Endothelial cell of umbilical vein (primary cell): Measurements from ENCODE around the gene CHURC1. TPM values are rescaled to one million over a fixed set of nuclear protein-coding genes. Genes with fewer than 3 reads are reported as not detected.

Experiments
- BruUV-seq: library from RNA; stranded (reverse); fragments of 400-500 nt; replicated peaks from 2 replicates; lab custom pipeline; 2021; lab: Mats Ljungman, UMichigan
- CTCF ChIA-PET: fragments of 300-600, 350-600 bp; sonication (Branson Sonifier 250); formaldehyde crosslinking; loops from one replicate; lab custom pipeline; 2021; ENCODE audit warnings: antibody characterized with exemption, inconsistent platforms; lab: Charles Lee
- POLR2A ChIA-PET: fragments of 300-600, 350-600 bp; sonication (Branson Sonifier 250); formaldehyde crosslinking; loops from one replicate; lab custom pipeline; 2021; ENCODE audit warnings: antibody characterized with exemption, inconsistent platforms; lab: Charles Lee
- DNase-seq: peaks from one replicate; pipeline ENCODE4 v3.0.0-alpha.2; 2011; ENCODE audit warnings: low read depth, low spot score
- FAIRE-seq: peaks from 2 replicates; lab custom pipeline; 2011; peaks lifted over from hg19 to GRCh38; lab: Jason Lieb, UNC
- H2AFZ ChIP-seq: 2 replicates; pipeline ENCODE4 v1.6.0; 2012; ENCODE audit warnings: low read depth, low read length, control low read depth, inconsistent platforms
- H3K27ac ChIP-seq: 2 replicates; pipeline ENCODE4 v1.5.1; 2011; ENCODE audit warnings: low read depth, mild to moderate bottlenecking, control low read depth, low read length, moderate library complexity; ENCODE audit not compliant: insufficient read depth
- H3K27me3 ChIP-seq, 2 experiments: 2 replicates each; pipeline versions ENCODE4 v1.6.0 to v1.6.1; 2011; ENCODE audit warnings: low read length in 2 of 2, mixed read lengths in 1 of 2; ENCODE audit not compliant: control insufficient read depth in 2 of 2, insufficient read depth in 2 of 2
- H3K36me3 ChIP-seq, 2 experiments: 2 replicates in 1 of 2; 3 replicates in 1 of 2; pipeline ENCODE4 v1.5.1; 2011; ENCODE audit warnings: low read length in 2 of 2, mild to moderate bottlenecking in 1 of 2, moderate library complexity in 1 of 2; ENCODE audit not compliant: control insufficient read depth in 2 of 2, insufficient read depth in 2 of 2; ENCODE audit errors: extremely low read depth in 1 of 2
- H3K4me1 ChIP-seq: 3 replicates; pipeline ENCODE4 v1.5.1; 2011; ENCODE audit warnings: mild to moderate bottlenecking, low read length; ENCODE audit not compliant: control insufficient read depth, insufficient read depth; ENCODE audit errors: extremely low read depth
- H3K4me2 ChIP-seq: 2 replicates; pipeline ENCODE4 v1.6.1; 2011; ENCODE audit warnings: low read length, control low read depth, mixed read lengths; ENCODE audit not compliant: insufficient read depth
- H3K4me3 ChIP-seq, 3 experiments: fragments of 200-600 bp in 1 of 3; sonication (generic), shearing (Covaris generic) in 1 of 3; replicated peaks in 1 of 3; 2 replicates each; pipeline ENCODE4 v1.5.1; 2011 to 2016; ENCODE audit warnings: control low read depth in 3 of 3, low read length in 3 of 3, mild to moderate bottlenecking in 2 of 3, inconsistent platforms in 1 of 3, low read depth in 1 of 3, moderate library complexity in 1 of 3; ENCODE audit not compliant: insufficient read depth in 1 of 3
- H3K79me2 ChIP-seq: 2 replicates; pipeline ENCODE4 v1.6.0; 2012; ENCODE audit warnings: low read length, inconsistent platforms; ENCODE audit not compliant: control insufficient read depth, insufficient read depth
- H3K9ac ChIP-seq: replicated peaks from 2 replicates; pipeline ENCODE3; 2011; ENCODE audit warnings: low read length, control low read depth; ENCODE audit not compliant: insufficient read depth; ENCODE audit errors: extremely low read depth
- H3K9me1 ChIP-seq: replicated peaks from 3 replicates; pipeline ENCODE4 v1.6.0; 2011; ENCODE audit warnings: mild to moderate bottlenecking, low read length; ENCODE audit not compliant: control insufficient read depth, insufficient read depth; ENCODE audit errors: extremely low read depth
- H3K9me3 ChIP-seq: replicated peaks from 2 replicates; pipeline ENCODE4 v1.5.1; 2012; ENCODE audit warnings: low read length, inconsistent platforms; ENCODE audit not compliant: control insufficient read depth, insufficient read depth
- H4K20me1 ChIP-seq: replicated peaks from 2 replicates; pipeline ENCODE3; 2011; ENCODE audit warnings: mild to moderate bottlenecking, low read length; ENCODE audit not compliant: control insufficient read depth, insufficient read depth; ENCODE audit errors: extremely low read depth
- EZH2 ChIP-seq: IDR thresholded peaks from 2 replicates; pipeline ENCODE4 v1.6.1; 2012; ENCODE audit warnings: borderline replicate concordance, low read depth, mild to moderate bottlenecking, moderate library complexity, low read length, inconsistent platforms; ENCODE audit not compliant: severe bottlenecking
- FOS ChIP-seq: IDR thresholded peaks from 2 replicates; pipeline ENCODE4 v1.6.1; 2011; ENCODE audit warnings: mild to moderate bottlenecking, low read length, moderate library complexity, borderline replicate concordance; ENCODE audit not compliant: insufficient read depth
- GATA2 ChIP-seq: IDR thresholded peaks from 2 replicates; pipeline ENCODE4 v1.7.0; 2011; ENCODE audit warnings: low read depth, mild to moderate bottlenecking, moderate library complexity, mixed read lengths, low read length; ENCODE audit not compliant: insufficient read length, insufficient read depth
- JUN ChIP-seq: IDR thresholded peaks from 2 replicates; pipeline ENCODE4 v1.6.1; 2011; ENCODE audit warnings: borderline replicate concordance, low read depth; ENCODE audit not compliant: insufficient read length, insufficient read depth
- MYC ChIP-seq: IDR thresholded peaks from one replicate; pipeline ENCODE4 v1.6.1; 2011; ENCODE audit warnings: mild to moderate bottlenecking, low read depth, low read length
- POLR2A ChIP-seq: IDR thresholded peaks from 2 replicates; pipeline ENCODE4 v1.6.1; 2012; ENCODE audit warnings: low read depth, mild to moderate bottlenecking, control low read depth, low read length
- POLR2AphosphoS5 ChIP-seq: IDR thresholded peaks from 2 replicates; pipeline ENCODE4 v1.6.1; 2012; ENCODE audit warnings: low read depth, mild to moderate bottlenecking, control low read depth, low read length, moderate library complexity; ENCODE audit not compliant: insufficient read depth
- dilution Hi-C: fragments of 300-500 bp; cut with MboI; formaldehyde crosslinking; loops from one replicate; pipeline ENCODE4 v1.15.0; 2019; ENCODE audit warnings: low sequenced_read_pairs; ENCODE audit not compliant: extremely low pct_ligation_motif_present
- intact Hi-C: fragments of 100-400 bp; cut with micrococcal nuclease; formaldehyde crosslinking; loops from one replicate; pipeline ENCODE4 v1.10.0; 2022
- polyA plus RNA-seq, 4 experiments: library from polyadenylated mRNA; depleted of rRNA in 3 of 4; stranded (reverse) in 3 of 4; unstranded in 1 of 4; fragments of >200 nt; gene quantifications; 2 replicates each; pipeline versions ENCODE4 v1.2.1 to v1.2.3, GENCODE V29; 2011 to 2012; ENCODE audit warnings: missing spikeins in 1 of 4
- total RNA-seq: library from RNA; stranded (reverse); gene quantifications from 2 replicates; pipeline ENCODE4 v1.2.3, GENCODE V29; 2021
- TF ChIP-seq, protein P1 (sequence below), 2 donors: IDR thresholded peaks; 1 replicate in 1 of 2; 2 replicates in 1 of 2; pipeline ENCODE4 v1.5.1; 2011; ENCODE audit warnings: low read length in 2 of 2, mild to moderate bottlenecking in 2 of 2, moderate library complexity in 2 of 2, control low read depth in 1 of 2, inconsistent platforms in 1 of 2, low read depth in 1 of 2; ENCODE audit not compliant: insufficient read depth in 1 of 2; ENCODE audit errors: extremely low read depth in 1 of 2
- TF ChIP-seq, protein P2 (sequence below): IDR thresholded peaks from 2 replicates; pipeline ENCODE4 v1.6.1; 2011; ENCODE audit not compliant: insufficient read depth, insufficient read length

The CHURC1 gene
- total and polyA plus RNA-seq, 2 donors (not counting 3 experiments of a cell fraction or from before 2014, with no cell fraction given): 44.4 to 62.2 TPM

DNA sequence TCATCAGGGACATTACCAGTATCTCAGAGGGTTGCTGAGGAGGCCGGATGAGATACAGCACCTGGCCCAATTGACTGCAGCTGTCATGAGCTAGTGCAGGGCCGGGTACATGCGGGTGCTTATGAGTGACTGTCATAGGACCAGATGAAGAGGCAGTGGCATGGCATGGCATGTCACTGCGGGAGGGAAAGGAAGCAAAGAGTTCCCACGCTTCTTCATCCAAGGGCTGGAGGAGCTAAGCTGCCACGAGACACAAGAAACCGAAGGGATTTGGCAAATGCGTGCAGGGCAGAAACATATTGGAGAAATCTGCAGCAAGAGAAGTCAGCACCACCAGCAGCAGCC is 39.0 kb downstream of the CHURC1 start:
- intact Hi-C loops: no loop called here

More for the DNA sequence above, 39.0 kb downstream of the CHURC1 start:
- DNase-seq (no peak), FAIRE-seq (no peak)
- TF ChIP-seq EZH2 (no peak), JUN (no peak), MYC (no peak), GATA2 (no peak), FOS (no peak), POLR2AphosphoS5 (no peak), POLR2A (no peak)
- TF ChIP-seq, protein P1, sequence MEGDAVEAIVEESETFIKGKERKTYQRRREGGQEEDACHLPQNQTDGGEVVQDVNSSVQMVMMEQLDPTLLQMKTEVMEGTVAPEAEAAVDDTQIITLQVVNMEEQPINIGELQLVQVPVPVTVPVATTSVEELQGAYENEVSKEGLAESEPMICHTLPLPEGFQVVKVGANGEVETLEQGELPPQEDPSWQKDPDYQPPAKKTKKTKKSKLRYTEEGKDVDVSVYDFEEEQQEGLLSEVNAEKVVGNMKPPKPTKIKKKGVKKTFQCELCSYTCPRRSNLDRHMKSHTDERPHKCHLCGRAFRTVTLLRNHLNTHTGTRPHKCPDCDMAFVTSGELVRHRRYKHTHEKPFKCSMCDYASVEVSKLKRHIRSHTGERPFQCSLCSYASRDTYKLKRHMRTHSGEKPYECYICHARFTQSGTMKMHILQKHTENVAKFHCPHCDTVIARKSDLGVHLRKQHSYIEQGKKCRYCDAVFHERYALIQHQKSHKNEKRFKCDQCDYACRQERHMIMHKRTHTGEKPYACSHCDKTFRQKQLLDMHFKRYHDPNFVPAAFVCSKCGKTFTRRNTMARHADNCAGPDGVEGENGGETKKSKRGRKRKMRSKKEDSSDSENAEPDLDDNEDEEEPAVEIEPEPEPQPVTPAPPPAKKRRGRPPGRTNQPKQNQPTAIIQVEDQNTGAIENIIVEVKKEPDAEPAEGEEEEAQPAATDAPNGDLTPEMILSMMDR (IDR thresholded peaks at IDR 0.05; ENCODE audit: extremely low read depth in 1 of 2, insufficient read depth in 1 of 2, low read depth in 1 of 2, low read length in 2 of 2): no peak
- TF ChIP-seq, protein P2, sequence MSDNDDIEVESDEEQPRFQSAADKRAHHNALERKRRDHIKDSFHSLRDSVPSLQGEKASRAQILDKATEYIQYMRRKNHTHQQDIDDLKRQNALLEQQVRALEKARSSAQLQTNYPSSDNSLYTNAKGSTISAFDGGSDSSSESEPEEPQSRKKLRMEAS: no peak
- Histone ChIP-seq H3K9me1 (no peaks in the 10 kb centered on the region), H3K4me2 (no peak overlapping the region), H3K9me3 (no peaks in the 10 kb centered on the region), H3K9ac (no peak overlapping the region), H4K20me1 (no peaks in the 10 kb centered on the region), H3K4me3 (no peak overlapping the region), H3K27ac (no peak overlapping the region), H2AFZ (no peak overlapping the region), H3K27me3 (no peaks in the 10 kb centered on the region), H3K4me1 (no peaks in the 10 kb centered on the region), H3K36me3 (peaks cover 0 to 22% of the 10 kb centered on the region in 2 experiments), H3K79me2 (no peaks in the 10 kb centered on the region)
- CTCF ChIA-PET: interaction anchor here (1.2 to 1.6 kb wide), 3 partner anchors 12 to 66 kb away, joined by 3 to 6 read pairs (median 5); no protein-coding TSS in a partner anchor
- no TSS peak for BruUV-seq
- dilution Hi-C loops: no loop called here
- POLR2A ChIA-PET: interaction anchor here (1.1 kb wide), 1 partner anchor 34 kb away, joined by 3 read pairs; no protein-coding TSS in a partner anchor
